NCI-H2227 (cell line): ENCODE measurements around the gene ARID5B.

Experiments
- DNase-seq: peaks from one replicate; lab custom pipeline; 2025; ENCODE audit not compliant: unreplicated experiment; lab: John Stamatoyannopoulos, UW

Gene ARID5B

DNA sequence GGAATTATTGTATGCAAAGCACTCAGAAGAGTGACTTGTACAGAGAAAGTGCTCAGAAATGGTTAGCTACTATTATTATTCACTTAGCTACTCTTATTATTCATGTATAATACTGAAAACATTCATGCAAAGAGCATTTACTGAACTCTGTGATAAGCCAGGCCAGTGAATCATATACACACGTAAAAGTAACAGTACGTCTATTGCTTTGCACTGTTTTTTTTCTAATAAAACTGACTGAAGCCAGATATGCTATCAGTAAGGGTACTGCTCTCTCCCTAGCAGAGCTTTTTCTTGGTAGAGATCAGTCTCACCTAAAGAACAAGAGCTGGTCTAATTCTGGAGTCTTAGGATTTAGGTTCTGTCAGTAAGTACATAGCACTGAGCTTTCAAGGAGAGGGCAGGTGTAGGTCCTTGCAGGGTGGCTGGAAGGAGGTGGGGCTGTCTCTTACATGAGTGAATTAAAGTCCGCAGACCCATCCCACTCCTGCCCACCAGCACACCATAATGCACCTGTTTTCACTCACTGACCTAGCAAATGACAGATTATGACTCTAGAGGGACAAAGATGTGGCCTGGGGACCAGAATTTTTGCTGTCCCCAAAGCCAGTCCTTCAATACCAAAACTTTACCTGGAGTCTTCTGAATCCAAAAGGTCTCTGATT, 145.9 kb downstream of the ARID5B start:
- no peak for DNase-seq

DNA sequence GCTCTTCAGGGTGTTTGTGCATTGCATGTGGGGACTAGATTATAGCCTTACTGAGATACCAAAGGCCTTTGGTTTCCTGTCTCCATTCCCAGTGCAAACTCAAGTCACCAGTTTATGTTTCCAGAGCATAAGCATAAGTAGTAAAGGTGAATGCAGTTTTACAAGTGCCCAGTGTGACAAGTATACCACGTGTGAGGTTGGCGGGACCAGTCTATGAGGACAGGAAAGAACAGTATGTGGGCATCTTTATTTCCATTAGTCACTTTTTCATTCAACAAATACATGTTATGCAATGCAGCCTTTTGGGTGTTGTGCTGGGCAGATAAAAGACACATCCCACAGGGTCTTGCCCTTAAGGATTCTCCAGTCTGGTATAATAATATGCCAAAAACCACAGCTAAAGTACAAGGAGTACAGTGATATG, 146.5 kb downstream of the ARID5B start:
- DNase-seq = no peak

GRCh38 chr10:62048470-62048869, 147.0 kb downstream of the ARID5B start:
- no peak for DNase-seq

GRCh38 chr10:62048919-62049623, 147.6 kb downstream of the ARID5B start:
- peak; percentile 61 for DNase-seq

DNA sequence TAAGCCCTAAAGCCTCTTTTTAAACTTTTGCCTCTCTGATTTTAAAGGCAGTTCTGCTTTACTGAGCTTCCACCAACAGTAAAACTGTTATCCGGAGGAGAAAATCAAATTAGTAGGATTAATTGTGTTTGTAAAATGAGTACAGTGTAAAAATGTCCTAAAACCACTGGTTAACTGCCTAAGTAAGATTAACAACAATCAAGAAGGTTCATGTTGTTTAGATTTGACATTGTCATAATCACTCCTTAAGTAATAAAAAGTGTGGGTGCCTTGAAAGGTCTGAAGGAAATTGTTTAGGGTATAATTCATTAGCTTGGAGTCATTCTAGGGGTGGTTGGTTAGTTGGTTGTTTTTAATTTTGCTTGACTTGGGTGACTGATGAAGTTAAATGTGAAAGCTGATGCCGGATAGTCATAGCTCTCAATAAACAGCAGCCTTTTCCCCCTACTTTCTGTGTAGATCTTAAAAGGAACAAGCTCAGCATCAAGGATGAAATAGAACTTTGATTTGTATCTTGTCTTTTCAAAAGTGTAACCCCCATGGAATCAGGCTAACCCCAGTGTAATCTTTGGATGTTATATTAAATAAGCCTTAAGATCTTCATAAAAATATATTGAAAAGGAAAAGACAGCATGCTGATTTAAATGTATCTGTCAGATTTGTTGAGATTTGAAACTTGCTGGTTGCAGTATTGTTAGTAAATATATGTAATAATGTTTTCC, 148.3 kb downstream of the ARID5B start:
- no peak for DNase-seq

DNA sequence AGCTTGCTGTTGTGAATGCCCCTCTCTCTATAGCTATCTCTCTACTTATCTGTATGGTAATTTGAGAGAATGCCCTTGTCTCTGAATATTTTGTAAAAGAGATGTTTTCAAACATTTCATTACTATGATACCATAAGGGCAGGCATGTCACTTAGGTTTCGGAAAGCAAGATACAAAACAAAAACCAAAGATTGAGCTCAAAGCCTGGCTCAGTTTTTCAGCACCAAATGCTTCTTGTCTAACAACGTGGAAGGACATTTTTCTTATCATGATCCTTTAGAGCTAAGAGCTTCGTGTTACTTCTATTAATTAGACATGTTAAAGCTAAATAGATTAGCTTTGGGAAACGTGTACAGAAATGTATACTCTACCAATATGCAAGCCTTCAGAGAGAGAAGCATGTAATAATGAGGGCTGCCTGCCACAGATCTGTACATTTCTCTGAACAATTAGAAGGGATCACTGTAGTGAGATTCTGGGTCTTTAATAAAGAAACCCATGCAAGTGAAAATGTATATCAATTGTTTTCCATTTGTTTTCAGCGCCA, 148.9 kb downstream of the ARID5B start:
- DNase-seq = no peak

DNA sequence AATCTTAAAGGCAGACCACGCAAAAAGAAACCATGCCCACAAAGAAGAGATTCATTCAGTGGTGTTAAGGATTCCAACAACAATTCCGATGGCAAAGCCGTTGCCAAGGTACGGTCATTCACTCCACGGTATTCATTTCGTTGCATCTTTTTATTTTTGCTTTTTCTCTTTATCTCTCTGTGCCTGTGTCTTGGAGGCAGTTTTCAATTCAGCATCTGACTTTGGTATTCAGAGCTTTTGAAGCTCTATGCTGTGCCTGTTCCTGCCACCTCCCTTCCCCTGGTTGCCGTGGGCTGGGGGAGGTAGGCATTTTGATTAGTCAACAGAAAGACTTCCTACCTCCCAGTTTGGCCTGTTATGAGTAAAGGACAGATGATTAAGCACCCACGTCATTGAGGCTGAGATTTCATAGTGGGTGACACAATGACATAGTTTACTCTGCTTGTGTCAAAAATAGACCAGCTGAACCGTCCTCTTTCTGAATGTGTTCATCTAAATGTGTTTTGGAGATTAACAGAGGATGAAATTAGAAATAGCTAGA, 149.5 kb downstream of the ARID5B start:
- DNase-seq = no peak

GRCh38 chr10:62052276-62052675, 150.8 kb downstream of the ARID5B start:
- no peak for DNase-seq

- DNase-seq = no peak
Observed at GRCh38 chr10:62053860-62054259, 152.4 kb downstream of the ARID5B start.

DNA sequence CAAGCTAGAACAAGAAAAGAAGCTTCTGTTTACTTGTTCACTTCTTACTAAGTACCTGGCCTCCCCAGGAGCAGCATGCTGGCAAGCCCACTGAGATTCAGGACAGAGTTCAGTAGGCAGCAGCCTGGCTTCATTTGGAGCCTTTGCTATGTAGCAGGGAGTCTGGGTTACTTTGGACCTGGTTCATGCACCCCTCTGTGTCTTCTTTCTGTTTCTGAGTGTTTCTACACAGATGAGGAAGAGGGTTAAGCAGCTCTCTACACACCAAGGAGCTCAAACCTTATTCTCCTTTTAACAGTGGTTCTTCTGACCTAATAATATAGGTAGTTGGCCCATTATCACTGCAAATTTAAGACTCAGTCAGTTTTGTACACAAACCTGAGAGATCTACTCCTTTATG, 152.9 kb downstream of the ARID5B start:
- DNase-seq = no peak

DNA sequence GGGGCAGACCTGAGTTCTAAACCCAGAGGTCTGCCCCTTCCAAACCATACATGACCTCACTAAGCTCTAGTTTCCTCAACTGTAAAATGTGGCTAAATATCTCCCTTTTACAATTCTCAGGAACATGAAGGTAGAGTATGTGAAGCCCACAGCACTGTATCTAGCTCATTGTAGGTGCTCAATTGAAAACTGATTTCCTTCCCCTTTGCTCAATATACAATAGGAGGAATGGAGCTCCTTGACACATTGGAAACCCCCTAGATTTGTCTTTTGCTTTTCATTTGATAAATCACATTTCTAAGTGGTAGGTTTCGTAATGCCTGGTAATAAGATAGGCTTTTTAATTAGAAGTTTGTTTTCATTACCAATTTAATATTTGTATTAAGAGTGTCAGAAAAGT, 153.3 kb downstream of the ARID5B start:
- no peak for DNase-seq

GRCh38 chr10:62056219-62056618, 154.7 kb downstream of the ARID5B start:
- no peak for DNase-seq

- no peak for DNase-seq
Observed at GRCh38 chr10:62056698-62057097, 155.2 kb downstream of the ARID5B start.

- no peak for DNase-seq
Observed at GRCh38 chr10:62057359-62057758, 155.9 kb downstream of the ARID5B start.

DNA sequence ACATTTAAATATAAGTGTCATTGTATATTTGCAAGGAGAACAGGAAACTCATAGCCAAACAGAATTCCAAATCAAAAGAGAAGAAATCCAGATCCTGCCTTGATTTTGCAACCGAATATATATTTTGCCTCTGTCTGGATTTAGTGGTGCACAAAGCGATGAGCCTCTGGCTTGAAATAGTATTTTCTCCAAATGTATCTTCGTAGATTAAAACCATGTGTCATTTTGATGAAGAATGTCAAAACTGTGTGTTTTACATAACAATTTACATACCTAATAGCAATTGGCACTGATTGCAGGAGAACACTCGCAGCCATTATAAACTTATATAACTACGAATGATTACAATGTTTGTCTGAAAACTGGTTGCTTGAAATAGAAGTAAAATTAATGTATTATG, 156.4 kb downstream of the ARID5B start:
- DNase-seq = no peak

- no peak for DNase-seq
Observed at GRCh38 chr10:62058476-62058875, 157.0 kb downstream of the ARID5B start.

- DNase-seq = no peak
Observed at GRCh38 chr10:62058896-62059216, 157.4 kb downstream of the ARID5B start.

GRCh38 chr10:62059217-62059920, 157.9 kb downstream of the ARID5B start:
- no peak for DNase-seq

DNA sequence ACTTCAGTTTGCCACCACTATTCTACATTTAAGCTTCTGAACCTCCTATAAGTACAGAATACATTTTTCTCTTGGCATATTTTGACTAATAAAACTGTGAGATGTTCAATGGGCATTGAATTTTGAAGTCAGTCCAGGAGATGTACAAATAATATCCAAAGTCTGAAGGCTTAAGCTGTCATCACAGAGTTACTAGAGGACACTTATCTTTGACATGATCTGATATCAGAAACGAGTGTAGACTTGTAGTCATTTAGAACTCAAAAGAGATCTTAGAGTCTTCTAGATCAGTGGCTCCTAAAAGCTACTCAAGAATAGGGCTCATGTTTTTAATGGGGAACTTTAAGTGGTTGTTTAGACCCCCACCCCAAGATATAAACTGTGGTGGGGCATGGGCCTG, 160.5 kb downstream of the ARID5B start:
- DNase-seq = no peak

- DNase-seq = no peak
Observed at GRCh38 chr10:62062752-62063512, 161.4 kb downstream of the ARID5B start.
